D341Med (cell line): Measurements from ENCODE around the gene HOXC11.

Experiments
- DNase-seq: peaks from one replicate; pipeline ENCODE4 v3.0.0; 2012; ENCODE audit warnings: low spot score

The HOXC11 gene

GRCh38 chr12:53985994-53986685 is 13.2 kb downstream of the HOXC11 start:
- no peak for DNase-seq

GRCh38 chr12:53986686-53987483 is 14.0 kb downstream of the HOXC11 start:
- DNase-seq: no peak

GRCh38 chr12:53987787-53988230 is 14.9 kb downstream of the HOXC11 start:
- no peak for DNase-seq

- DNase-seq: no peak
Measured at GRCh38 chr12:53988541-53989226, 15.8 kb downstream of the HOXC11 start.

GRCh38 chr12:53989227-53990113 is 16.5 kb downstream of the HOXC11 start:
- DNase-seq: no peak

- DNase-seq: no peak
Measured at GRCh38 chr12:53990311-53991076, 17.6 kb downstream of the HOXC11 start.

- no peak for DNase-seq
Measured at GRCh38 chr12:53991077-53991460, 18.1 kb downstream of the HOXC11 start.

GRCh38 chr12:53992377-53992889 is 19.5 kb downstream of the HOXC11 start:
- DNase-seq: no peak

- no peak for DNase-seq
Measured at GRCh38 chr12:53993162-53994008, 20.5 kb downstream of the HOXC11 start.

- DNase-seq: no peak
Measured at GRCh38 chr12:53994009-53994263, 21.0 kb downstream of the HOXC11 start.

GRCh38 chr12:53994264-53995001 is 21.5 kb downstream of the HOXC11 start:
- no peak for DNase-seq

- DNase-seq: no peak
Measured at GRCh38 chr12:53995002-53995377, 22.1 kb downstream of the HOXC11 start.

- DNase-seq: no peak
Measured at GRCh38 chr12:53995378-53996239, 22.7 kb downstream of the HOXC11 start.

GRCh38 chr12:53996240-53997203 is 23.6 kb downstream of the HOXC11 start:
- no peak for DNase-seq

GRCh38 chr12:53997204-53998109 is 24.5 kb downstream of the HOXC11 start:
- no peak for DNase-seq
